Measurements from ENCODE around the gene RYR1.

GRCh38 chr19:38399081-38399480, 34.4 kb upstream of the RYR1 start:
- TF ChIP-seq CTCF (IDR thresholded peaks at IDR 0.05; ENCODE audit: low read length) (no peak), EZH2phosphoT487 (IDR thresholded peaks at IDR 0.05; ENCODE audit: low read length) (no peak)

All from MM.1S (cell line).